Measurements from ENCODE around the gene GAGE10.

DNA sequence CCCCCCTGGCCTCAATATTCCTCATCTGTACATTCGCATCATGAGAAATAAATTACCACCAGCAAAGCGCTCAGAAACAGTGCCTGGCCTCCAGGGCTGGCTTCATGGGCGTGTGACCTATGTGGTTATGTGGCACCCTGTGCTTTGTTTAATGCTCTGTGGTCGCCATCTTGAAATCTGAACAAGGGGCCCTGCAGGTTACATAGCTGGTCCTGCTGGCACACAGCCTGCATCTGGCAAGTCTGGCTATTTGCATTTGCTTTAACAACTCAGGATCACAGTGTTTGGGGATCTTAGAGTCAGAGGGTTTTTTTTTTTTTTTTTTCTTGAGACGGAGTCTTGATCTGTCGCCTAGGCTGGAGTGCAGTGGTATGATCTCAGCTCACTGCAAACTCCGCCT lies 48.8 kb upstream of the GAGE10 start:
- TF ChIP-seq, protein P1, sequence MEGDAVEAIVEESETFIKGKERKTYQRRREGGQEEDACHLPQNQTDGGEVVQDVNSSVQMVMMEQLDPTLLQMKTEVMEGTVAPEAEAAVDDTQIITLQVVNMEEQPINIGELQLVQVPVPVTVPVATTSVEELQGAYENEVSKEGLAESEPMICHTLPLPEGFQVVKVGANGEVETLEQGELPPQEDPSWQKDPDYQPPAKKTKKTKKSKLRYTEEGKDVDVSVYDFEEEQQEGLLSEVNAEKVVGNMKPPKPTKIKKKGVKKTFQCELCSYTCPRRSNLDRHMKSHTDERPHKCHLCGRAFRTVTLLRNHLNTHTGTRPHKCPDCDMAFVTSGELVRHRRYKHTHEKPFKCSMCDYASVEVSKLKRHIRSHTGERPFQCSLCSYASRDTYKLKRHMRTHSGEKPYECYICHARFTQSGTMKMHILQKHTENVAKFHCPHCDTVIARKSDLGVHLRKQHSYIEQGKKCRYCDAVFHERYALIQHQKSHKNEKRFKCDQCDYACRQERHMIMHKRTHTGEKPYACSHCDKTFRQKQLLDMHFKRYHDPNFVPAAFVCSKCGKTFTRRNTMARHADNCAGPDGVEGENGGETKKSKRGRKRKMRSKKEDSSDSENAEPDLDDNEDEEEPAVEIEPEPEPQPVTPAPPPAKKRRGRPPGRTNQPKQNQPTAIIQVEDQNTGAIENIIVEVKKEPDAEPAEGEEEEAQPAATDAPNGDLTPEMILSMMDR (IDR thresholded peaks at IDR 0.05) = no peak
- no peak for TF ChIP-seq POLR2A (IDR thresholded peaks at IDR 0.05)

Data from suprapubic skin (tissue), 3 donors.